Fibroblast of lung (primary cell): ENCODE results near the gene DHX15. TPM values are rescaled to one million over a fixed set of nuclear protein-coding genes. Genes with fewer than 3 reads are reported as not detected.
A peak's percentile ranks its signal among the peaks of the same experiment; 100 is the strongest.

Experiments
- DNase-seq, 2 donors: peaks; one replicate each; pipeline versions ENCODE4 v3.0.0 to v3.0.0-alpha.2; 2010; ENCODE audit warnings: low read depth in 2 of 2
- H2AFZ ChIP-seq: 2 replicates; pipeline ENCODE4 v1.5.1; 2012; ENCODE audit warnings: low read length, control low read depth, inconsistent platforms
- H3K27ac ChIP-seq: 2 replicates; pipeline ENCODE4 v1.5.1; 2011; ENCODE audit warnings: low read length, control low read depth; ENCODE audit not compliant: insufficient read depth
- H3K27me3 ChIP-seq: 2 replicates; pipeline ENCODE4 v1.5.1; 2011; ENCODE audit warnings: mild to moderate bottlenecking, low read length; ENCODE audit not compliant: control insufficient read depth, insufficient read depth
- H3K36me3 ChIP-seq: 2 replicates; pipeline ENCODE4 v1.5.1; 2011; ENCODE audit warnings: low read length; ENCODE audit not compliant: control insufficient read depth, insufficient read depth
- H3K4me1 ChIP-seq: 2 replicates; pipeline ENCODE4 v1.5.1; 2011; ENCODE audit warnings: low read length; ENCODE audit not compliant: control insufficient read depth, insufficient read depth; ENCODE audit errors: extremely low read depth
- H3K4me2 ChIP-seq: 2 replicates; pipeline ENCODE4 v1.5.1; 2011; ENCODE audit warnings: low read length, control low read depth; ENCODE audit not compliant: insufficient read depth; ENCODE audit errors: extremely low read depth
- H3K4me3 ChIP-seq, 4 experiments: fragments of 200-600 bp in 1 of 4; sonication (generic) in 1 of 4; replicated peaks in 1 of 4; 2 replicates each; pipeline ENCODE4 v1.5.1; 2011 to 2016; ENCODE audit warnings: low read length in 4 of 4, low read depth in 3 of 4, mild to moderate bottlenecking in 3 of 4, control low read depth in 2 of 4, inconsistent platforms in 1 of 4, mixed read lengths in 1 of 4; ENCODE audit not compliant: insufficient read depth in 1 of 4; ENCODE audit errors: control extremely low read depth in 1 of 4
- H3K79me2 ChIP-seq: 2 replicates; pipeline ENCODE4 v1.5.1; 2012; ENCODE audit warnings: mild to moderate bottlenecking, low read length, inconsistent platforms; ENCODE audit not compliant: control insufficient read depth, insufficient read depth
- H3K9ac ChIP-seq: 2 replicates; pipeline ENCODE4 v1.5.1; 2011; ENCODE audit warnings: mild to moderate bottlenecking, low read length, control low read depth; ENCODE audit not compliant: insufficient read depth
- H3K9me3 ChIP-seq: 2 replicates; pipeline ENCODE4 v1.5.1; 2012; ENCODE audit warnings: low read depth, low read length; ENCODE audit not compliant: control insufficient read depth, insufficient read depth
- H4K20me1 ChIP-seq: 2 replicates; pipeline ENCODE4 v1.5.1; 2011; ENCODE audit warnings: low read length; ENCODE audit not compliant: control insufficient read depth, insufficient read depth; ENCODE audit errors: extremely low read depth
- EZH2 ChIP-seq: IDR thresholded peaks from 2 replicates; pipeline ENCODE4 v1.5.1; 2012; ENCODE audit warnings: low read length, control low read depth, mild to moderate bottlenecking; ENCODE audit errors: missing control alignments
- polyA plus RNA-seq, 2 donors: library from polyadenylated mRNA; depleted of rRNA in 1 of 2; stranded (reverse) in 1 of 2; unstranded in 1 of 2; fragments of >200 nt; gene quantifications; 2 replicates each; pipeline ENCODE4 v1.2.1, GENCODE V29; 2011 to 2012; ENCODE audit warnings: missing spikeins in 1 of 2
- total RNA-seq: library from RNA; depleted of rRNA; stranded (reverse); fragments of >200 nt; gene quantifications from 2 replicates; pipeline ENCODE4 v1.2.1, GENCODE V29; 2014
- TF ChIP-seq, protein P1 (sequence below), 2 donors: IDR thresholded peaks in 1 of 2; conservative IDR thresholded peaks in 1 of 2; 1 replicate in 1 of 2; 2 replicates in 1 of 2; pipeline ENCODE4 v1.5.1; 2011 to 2012; ENCODE audit warnings: low read length in 2 of 2, control low read depth in 1 of 2, inconsistent platforms in 1 of 2, low read depth in 1 of 2, mild to moderate bottlenecking in 1 of 2

DHX15 gene
- total and polyA plus RNA-seq, 2 donors (not counting 1 experiment from before 2014, with no cell fraction given): 105 to 136 TPM

DNA sequence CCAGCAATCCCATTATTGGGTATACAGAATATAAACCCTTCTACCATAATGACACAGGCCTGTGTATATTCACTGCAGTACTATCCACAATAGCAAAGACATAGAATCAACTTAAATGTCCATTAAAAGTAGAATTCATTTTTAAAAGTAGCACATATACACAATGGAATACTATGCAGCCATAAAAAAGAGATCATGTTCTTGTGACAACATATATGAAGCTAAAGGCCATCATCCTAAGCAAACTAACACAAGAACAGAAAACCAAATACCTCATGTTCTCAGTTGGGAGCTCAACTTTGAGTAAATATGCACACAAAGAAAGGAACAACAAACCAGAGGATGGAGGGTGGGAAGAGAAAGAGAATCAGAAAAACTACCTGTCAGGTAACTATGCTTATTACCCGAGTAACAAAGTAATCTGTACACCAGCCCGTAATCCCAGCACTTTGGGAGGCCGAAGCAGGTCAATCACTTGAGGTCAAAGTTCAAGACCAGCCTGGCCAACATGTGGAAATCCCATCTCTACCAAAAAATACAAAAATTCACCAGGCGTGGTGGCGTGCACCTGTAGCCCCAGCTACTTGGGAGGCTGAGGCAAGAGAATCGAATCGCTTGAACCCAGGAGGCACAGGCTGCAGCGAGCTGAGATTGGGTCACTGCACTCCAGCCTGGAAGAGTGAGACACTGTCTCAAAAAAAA lies 22.8 kb downstream of the DHX15 start:
- no peak overlapping the region for H3K27ac ChIP-seq
- H3K27me3 ChIP-seq: no peaks in the 10 kb centered on the region
- peaks cover 1% of the 10 kb centered on the region for H3K36me3 ChIP-seq
- H3K4me2 ChIP-seq: no peak overlapping the region
- no peak overlapping the region for H3K9ac ChIP-seq
- DNase-seq: no peak
- TF ChIP-seq EZH2: no peak
- TF ChIP-seq, protein P1, sequence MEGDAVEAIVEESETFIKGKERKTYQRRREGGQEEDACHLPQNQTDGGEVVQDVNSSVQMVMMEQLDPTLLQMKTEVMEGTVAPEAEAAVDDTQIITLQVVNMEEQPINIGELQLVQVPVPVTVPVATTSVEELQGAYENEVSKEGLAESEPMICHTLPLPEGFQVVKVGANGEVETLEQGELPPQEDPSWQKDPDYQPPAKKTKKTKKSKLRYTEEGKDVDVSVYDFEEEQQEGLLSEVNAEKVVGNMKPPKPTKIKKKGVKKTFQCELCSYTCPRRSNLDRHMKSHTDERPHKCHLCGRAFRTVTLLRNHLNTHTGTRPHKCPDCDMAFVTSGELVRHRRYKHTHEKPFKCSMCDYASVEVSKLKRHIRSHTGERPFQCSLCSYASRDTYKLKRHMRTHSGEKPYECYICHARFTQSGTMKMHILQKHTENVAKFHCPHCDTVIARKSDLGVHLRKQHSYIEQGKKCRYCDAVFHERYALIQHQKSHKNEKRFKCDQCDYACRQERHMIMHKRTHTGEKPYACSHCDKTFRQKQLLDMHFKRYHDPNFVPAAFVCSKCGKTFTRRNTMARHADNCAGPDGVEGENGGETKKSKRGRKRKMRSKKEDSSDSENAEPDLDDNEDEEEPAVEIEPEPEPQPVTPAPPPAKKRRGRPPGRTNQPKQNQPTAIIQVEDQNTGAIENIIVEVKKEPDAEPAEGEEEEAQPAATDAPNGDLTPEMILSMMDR (conservative IDR thresholded peaks at IDR 0.05 in 1 of 2, IDR thresholded peaks at IDR 0.05 in 1 of 2; ENCODE audit: low read depth in 1 of 2, low read length in 2 of 2): no peak
- H3K9me3 ChIP-seq: no peaks in the 10 kb centered on the region
- peaks cover 5% of the 10 kb centered on the region for H4K20me1 ChIP-seq
- H3K4me3 ChIP-seq: no peak overlapping the region
- no peak overlapping the region for H2AFZ ChIP-seq
- H3K4me1 ChIP-seq: peaks cover 9% of the 10 kb centered on the region
- peaks cover 96% of the 10 kb centered on the region for H3K79me2 ChIP-seq

DNA sequence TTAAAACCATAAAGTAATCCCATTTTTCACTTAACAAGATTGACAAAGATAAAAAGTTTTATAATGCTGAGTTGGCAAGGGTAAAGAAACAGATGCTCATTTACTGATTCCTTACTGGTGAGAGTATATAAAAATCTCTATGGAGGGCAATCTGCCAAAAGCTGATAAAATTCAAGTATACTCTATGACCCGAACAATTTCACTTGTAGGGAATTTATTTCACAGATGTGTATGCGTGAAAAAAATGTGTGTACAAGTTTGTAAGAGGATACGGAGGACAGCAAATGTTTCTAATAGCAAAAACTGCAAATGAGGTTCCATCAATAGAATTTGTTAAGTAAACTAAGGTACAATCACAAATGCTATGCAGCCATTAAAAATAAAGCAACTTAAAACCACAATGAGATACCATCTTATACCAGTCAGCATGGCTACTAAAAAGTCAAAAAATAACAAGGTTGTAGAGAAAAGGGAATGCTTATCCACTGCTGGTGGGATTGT lies 23.4 kb downstream of the DHX15 start:
- Histone ChIP-seq H4K20me1 (peaks cover 5% of the 10 kb centered on the region), H3K36me3 (no peaks in the 10 kb centered on the region), H2AFZ (no peak overlapping the region), H3K9me3 (no peaks in the 10 kb centered on the region), H3K79me2 (peaks cover 96% of the 10 kb centered on the region), H3K4me3 (no peak overlapping the region), H3K4me2 (no peak overlapping the region), H3K9ac (no peak overlapping the region), H3K4me1 (peaks cover 9% of the 10 kb centered on the region), H3K27me3 (no peaks in the 10 kb centered on the region), H3K27ac (no peak overlapping the region)
- TF ChIP-seq EZH2: no peak
- TF ChIP-seq, protein P1 (conservative IDR thresholded peaks at IDR 0.05 in 1 of 2, IDR thresholded peaks at IDR 0.05 in 1 of 2; ENCODE audit: low read depth in 1 of 2, low read length in 2 of 2): no peak
- peak; percentile 47 to 68 for DNase-seq

DNA sequence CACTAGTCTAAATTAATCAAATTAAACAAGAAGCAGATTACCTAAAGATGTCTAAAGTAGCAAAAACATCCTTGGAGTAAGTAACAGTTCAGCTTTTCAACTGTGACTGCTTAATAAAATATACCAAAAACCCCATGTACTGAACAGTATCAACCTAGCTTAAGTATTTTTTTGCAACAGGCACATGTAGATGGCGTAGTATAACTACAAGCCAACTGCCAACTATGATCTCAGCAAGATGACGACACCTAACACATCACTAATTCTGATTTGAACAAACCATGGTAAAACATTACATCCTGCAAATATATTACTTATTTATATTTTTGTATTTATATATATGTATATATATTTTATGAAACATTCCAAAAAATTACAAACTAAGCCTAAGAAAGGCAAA lies 24.5 kb downstream of the DHX15 start:
- Histone ChIP-seq H3K4me2 (no peak overlapping the region), H2AFZ (no peak overlapping the region), H3K4me3 (no peak overlapping the region), H3K79me2 (peaks cover 92% of the 10 kb centered on the region), H3K9ac (no peak overlapping the region), H4K20me1 (peaks cover 3% of the 10 kb centered on the region), H3K27me3 (no peaks in the 10 kb centered on the region), H3K36me3 (no peaks in the 10 kb centered on the region), H3K4me1 (peaks cover 9% of the 10 kb centered on the region), H3K9me3 (no peaks in the 10 kb centered on the region), H3K27ac (no peak overlapping the region)
- peak; percentile 57 to 77 for DNase-seq
- no peak for TF ChIP-seq EZH2
- TF ChIP-seq, protein P1 (conservative IDR thresholded peaks at IDR 0.05 in 1 of 2, IDR thresholded peaks at IDR 0.05 in 1 of 2; ENCODE audit: low read depth in 1 of 2, low read length in 2 of 2): no peak
